Measurements from ENCODE around the gene DNAJB9. TPM values are rescaled to one million over a fixed set of nuclear protein-coding genes. Genes with fewer than 3 reads are reported as not detected.
A peak's percentile ranks its signal among the peaks of the same experiment; 100 is the strongest.

Gene DNAJB9
- total RNA-seq, result 10 to 100 TPM; 60.2 to 100.0 TPM

- H3K36me3 ChIP-seq, result peaks cover 13% of the 10 kb centered on the region
- no peaks in the 10 kb centered on the region for H3K27me3 ChIP-seq
- TF ChIP-seq CTCF (IDR thresholded peaks at IDR 0.05), result no peak
- no peaks in the 10 kb centered on the region for H3K9me3 ChIP-seq
- H3K4me1 ChIP-seq, result peaks cover 0 to 38% of the 10 kb centered on the region in 2 donors
- H3K4me3 ChIP-seq, result peak within 1 kb of the TSS; percentile 87 to 91
- H3K27ac ChIP-seq, result peak within 1 kb of the TSS; percentile 90 to 99
- peak; percentile 99 for DNase-seq (ENCODE audit: low spot score)
Observed at GRCh38 chr7:108569381-108570145, at the start of gene DNAJB9, which contains the start of gene THAP5. Gene DNAJB9, plus strand, starts transcription at chr7:108569874. Its CDS starts 1,853 bp downstream, at chr7:108571727. Gene THAP5, minus strand, starts transcription at chr7:108569706. Its CDS starts 137 bp downstream, at chr7:108569569.

DNA sequence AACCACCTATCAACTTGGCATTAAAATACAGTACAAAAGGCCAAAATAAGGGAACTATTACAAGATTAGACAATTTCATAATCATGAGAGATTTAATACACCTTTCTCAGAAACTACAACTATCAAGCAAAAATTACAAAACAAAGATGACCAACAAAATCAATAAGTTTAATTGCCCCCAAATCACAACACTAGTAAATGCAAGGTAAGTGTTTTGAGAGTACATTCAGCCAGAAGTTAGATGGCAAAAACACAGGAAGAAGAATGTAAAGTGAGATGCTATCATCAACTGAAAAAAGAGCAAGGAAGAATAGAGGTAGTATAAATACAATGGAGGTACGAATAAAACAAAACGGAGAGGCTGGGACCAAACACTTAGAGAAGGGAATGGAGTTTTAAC lies 46.9 kb upstream of the DNAJB9 start:
- peak overlapping the region; percentile 99 to 100 for H3K27ac ChIP-seq
- H3K9me3 ChIP-seq, result no peaks in the 10 kb centered on the region
- DNase-seq (ENCODE audit: low spot score), result no peak
- H3K36me3 ChIP-seq, result peaks cover 9% of the 10 kb centered on the region
- no peak for TF ChIP-seq CTCF (IDR thresholded peaks at IDR 0.05)
- H3K4me1 ChIP-seq, result peaks cover 0 to 47% of the 10 kb centered on the region in 2 donors
- no peak overlapping the region for H3K4me3 ChIP-seq
- no peaks in the 10 kb centered on the region for H3K27me3 ChIP-seq

GRCh38 chr7:108525327-108525984 lies 44.2 kb upstream of the DNAJB9 start:
- no peak for DNase-seq (ENCODE audit: low spot score)
- TF ChIP-seq CTCF (IDR thresholded peaks at IDR 0.05), result no peak
- Histone ChIP-seq H3K36me3 (peaks cover 4% of the 10 kb centered on the region), H3K4me1 (peaks cover 0 to 34% of the 10 kb centered on the region in 2 donors), H3K27me3 (no peaks in the 10 kb centered on the region), H3K4me3 (peak overlapping the region; percentile 72 to 86), H3K27ac (peak overlapping the region; percentile 99 to 100), H3K9me3 (no peaks in the 10 kb centered on the region)

GRCh38 chr7:108525985-108526767 lies 43.5 kb upstream of the DNAJB9 start, which contains the start of gene PNPLA8:
Gene PNPLA8, minus strand, starts transcription at chr7:108526135. Its CDS starts 10,644 bp downstream, at chr7:108515491.
- TF ChIP-seq CTCF (IDR thresholded peaks at IDR 0.05), result no peak
- peaks cover 0 to 27% of the 10 kb centered on the region in 2 donors for H3K4me1 ChIP-seq

DNA sequence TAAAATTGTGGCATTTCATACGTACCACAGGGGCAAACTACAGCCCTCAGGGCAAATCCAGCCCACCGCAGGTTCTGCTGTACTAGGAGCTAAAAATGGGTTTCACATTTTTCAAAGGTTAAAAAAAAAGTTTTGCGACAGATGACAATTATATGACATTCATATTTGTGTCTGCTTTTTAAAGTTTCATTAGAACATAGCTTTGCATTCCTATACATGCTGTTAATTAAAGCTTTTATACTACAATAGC lies 43.0 kb upstream of the DNAJB9 start:
- DNase-seq (ENCODE audit: low spot score), result no peak
- no peak for TF ChIP-seq CTCF (IDR thresholded peaks at IDR 0.05)

More at GRCh38 chr7:108525985-108526767, 43.5 kb upstream of the DNAJB9 start, which contains the start of gene PNPLA8:
- Histone ChIP-seq H3K36me3 (peaks cover 2% of the 10 kb centered on the region), H3K27me3 (no peaks in the 10 kb centered on the region), H3K4me3 (peak within 1 kb of the TSS; percentile 72 to 86), H3K9me3 (no peaks in the 10 kb centered on the region), H3K27ac (peak within 1 kb of the TSS; percentile 99 to 100)
- peak; percentile 100 for DNase-seq (ENCODE audit: low spot score)

More for the DNA sequence above, 43.0 kb upstream of the DNAJB9 start:
- Histone ChIP-seq H3K27me3 (no peaks in the 10 kb centered on the region), H3K4me1 (peaks cover 0 to 24% of the 10 kb centered on the region in 2 donors), H3K27ac (peak overlapping the region; percentile 99 to 100), H3K36me3 (no peaks in the 10 kb centered on the region), H3K9me3 (no peaks in the 10 kb centered on the region), H3K4me3 (peak overlapping the region; percentile 72 to 86)

All from right atrium auricular region (tissue), 2 donors.